GM12874 (cell line): ENCODE data around the gene ARHGAP9.

Experiments
- CTCF ChIP-seq: IDR thresholded peaks from 2 replicates; pipeline ENCODE4 v1.5.1; 2011; ENCODE audit warnings: low read depth, mild to moderate bottlenecking, control low read depth, low read length, moderate library complexity; ENCODE audit not compliant: insufficient read depth

ARHGAP9 gene

GRCh38 chr12:57524814-57525614 is 45.3 kb upstream of the ARHGAP9 start:
- TF ChIP-seq CTCF: no peak

GRCh38 chr12:57523706-57524614 is 44.3 kb upstream of the ARHGAP9 start:
- TF ChIP-seq CTCF: no peak

- no peak for TF ChIP-seq CTCF
These were observed 43.4 kb upstream of the ARHGAP9 start for GRCh38 chr12:57522887-57523705.

GRCh38 chr12:57522011-57522886 is 42.6 kb upstream of the ARHGAP9 start, which contains the start of gene MBD6:
MBD6 (plus strand) TSS chr12:57522824; CDS start chr12:57524304, 1,480 bp downstream.
- no peak for TF ChIP-seq CTCF

- no peak for TF ChIP-seq CTCF
These were observed 41.9 kb upstream of the ARHGAP9 start for GRCh38 chr12:57521525-57522010.

- TF ChIP-seq CTCF: no peak
These were observed 40.6 kb upstream of the ARHGAP9 start, which contains the start of gene DDIT3 for GRCh38 chr12:57520053-57520818. DDIT3 (minus strand) TSS chr12:57520514; CDS start chr12:57517406, 3,108 bp downstream.
